HG03469 (cell line): ENCODE results near the gene GPR135.
"Not testable (repeated sequence)": the region's sequence is repeated elsewhere in the genome, so short reads cannot be mapped to it uniquely, and the experiment has no call there.

Experiments used
- ATAC-seq: cut with Tn5 transposase; IDR thresholded peaks from one replicate; pipeline ENCODE4 v1.9.1; 2021; ENCODE audit warnings: mild to moderate bottlenecking, moderate library complexity, moderate number of reproducible peaks; ENCODE audit not compliant: unreplicated experiment

GPR135 gene

GRCh38 chr14:59478540-59478939, 13.4 kb upstream of the GPR135 start:
- ATAC-seq = no peak

GRCh38 chr14:59475709-59476108, 10.5 kb upstream of the GPR135 start:
- ATAC-seq = no peak

- no peak for ATAC-seq
Observed at GRCh38 chr14:59474172-59474571, 9.0 kb upstream of the GPR135 start.

GRCh38 chr14:59464486-59465315, 479 bp downstream of the GPR135 start:
- peak; percentile 35 for ATAC-seq

- peak; percentile 10 for ATAC-seq
Observed at GRCh38 chr14:59463787-59464485, 1.2 kb downstream of the GPR135 start.

- ATAC-seq = no peak
Observed at GRCh38 chr14:59461891-59462290, 3.3 kb downstream of the GPR135 start.

- ATAC-seq = no peak
Observed at GRCh38 chr14:59460378-59460777, 4.8 kb downstream of the GPR135 start.

GRCh38 chr14:59458486-59458885, 6.7 kb downstream of the GPR135 start:
- no peak for ATAC-seq

- no peak for ATAC-seq
Observed at GRCh38 chr14:59455411-59455810, 9.8 kb downstream of the GPR135 start.

GRCh38 chr14:59454139-59454538, 11.0 kb downstream of the GPR135 start:
- ATAC-seq = no peak

GRCh38 chr14:59451849-59452248, 13.3 kb downstream of the GPR135 start:
- no peak for ATAC-seq

- no peak for ATAC-seq
Observed at GRCh38 chr14:59450716-59451115, 14.5 kb downstream of the GPR135 start.

GRCh38 chr14:59448673-59449072, 16.5 kb downstream of the GPR135 start:
- ATAC-seq = not testable (repeated sequence)

GRCh38 chr14:59439256-59439965, 25.8 kb downstream of the GPR135 start:
- no peak for ATAC-seq

GRCh38 chr14:59438195-59438647, 27.0 kb downstream of the GPR135 start:
- no peak for ATAC-seq

GRCh38 chr14:59435987-59436386, 29.2 kb downstream of the GPR135 start:
- ATAC-seq = no peak

- ATAC-seq = no peak
Observed at GRCh38 chr14:59435101-59435500, 30.1 kb downstream of the GPR135 start.

GRCh38 chr14:59429790-59430189, 35.4 kb downstream of the GPR135 start:
- no peak for ATAC-seq

GRCh38 chr14:59428581-59429012, 36.6 kb downstream of the GPR135 start:
- no peak for ATAC-seq

GRCh38 chr14:59427653-59428580, 37.3 kb downstream of the GPR135 start:
- no peak for ATAC-seq
